Measurements from ENCODE around the gene HES2.
"Not testable (repeated sequence)": the region's sequence is repeated elsewhere in the genome, so short reads cannot be mapped to it uniquely, and the experiment has no call there.

HES2 gene

GRCh38 chr1:6435129-6435528 is 15.4 kb upstream of the HES2 start:
- peaks cover 11% of the 10 kb centered on the region for H3K27me3 ChIP-seq (ENCODE audit: control insufficient read depth, insufficient read depth, low read length, poor library complexity, severe bottlenecking)
- H3K27ac ChIP-seq (ENCODE audit: insufficient read depth, low read depth, low read length, poor library complexity, severe bottlenecking), result no peak overlapping the region
- H3K4me1 ChIP-seq (ENCODE audit: control insufficient read depth, insufficient read depth, low read length), result peaks cover 3% of the 10 kb centered on the region
- WGBS, 2 experiments, result 90 to 93% methylated on average over 14 to 15 of the region's 15 CpGs
- no peaks in the 10 kb centered on the region for H3K9me3 ChIP-seq (ENCODE audit: control insufficient read depth, low read length)
- H3K36me3 ChIP-seq (ENCODE audit: control insufficient read depth, insufficient read depth, low read length), result no peaks in the 10 kb centered on the region
- H3K4me3 ChIP-seq (ENCODE audit: insufficient read depth, low read depth, low read length), result no peak overlapping the region

GRCh38 chr1:6434186-6434585 is 14.5 kb upstream of the HES2 start:
- Histone ChIP-seq H3K27me3 (ENCODE audit: control insufficient read depth, insufficient read depth, low read length, poor library complexity, severe bottlenecking) (peaks cover 1% of the 10 kb centered on the region), H3K36me3 (ENCODE audit: control insufficient read depth, insufficient read depth, low read length) (no peaks in the 10 kb centered on the region), H3K27ac (ENCODE audit: insufficient read depth, low read depth, low read length, poor library complexity, severe bottlenecking) (no peak overlapping the region), H3K4me1 (ENCODE audit: control insufficient read depth, insufficient read depth, low read length) (peaks cover 9% of the 10 kb centered on the region), H3K9me3 (ENCODE audit: control insufficient read depth, low read length) (no peaks in the 10 kb centered on the region), H3K4me3 (ENCODE audit: insufficient read depth, low read depth, low read length) (no peak overlapping the region)
- 89 to 94% methylated on average over 5 of the region's 5 CpGs for WGBS, 2 experiments

GRCh38 chr1:6431645-6432579 is 12.2 kb upstream of the HES2 start:
- not testable (repeated sequence) for H3K4me3 ChIP-seq (ENCODE audit: insufficient read depth, low read depth, low read length); H3K27me3 ChIP-seq (ENCODE audit: control insufficient read depth, insufficient read depth, low read length, poor library complexity, severe bottlenecking); H3K9me3 ChIP-seq (ENCODE audit: control insufficient read depth, low read length); H3K36me3 ChIP-seq (ENCODE audit: control insufficient read depth, insufficient read depth, low read length); H3K27ac ChIP-seq (ENCODE audit: insufficient read depth, low read depth, low read length, poor library complexity, severe bottlenecking)
- 73 to 76% methylated on average over 12 of the region's 13 CpGs for WGBS, 2 experiments
- H3K4me1 ChIP-seq (ENCODE audit: control insufficient read depth, insufficient read depth, low read length), result peaks cover 20% of the 10 kb centered on the region

GRCh38 chr1:6429660-6430411 is 10.1 kb upstream of the HES2 start:
- WGBS, 2 experiments, result 63% methylated on average over 19 of the region's 19 CpGs
- Histone ChIP-seq H3K4me1 (ENCODE audit: control insufficient read depth, insufficient read depth, low read length) (peaks cover 20% of the 10 kb centered on the region), H3K27me3 (ENCODE audit: control insufficient read depth, insufficient read depth, low read length, poor library complexity, severe bottlenecking) (peaks cover 28% of the 10 kb centered on the region)
- not testable (repeated sequence) for H3K27ac ChIP-seq (ENCODE audit: insufficient read depth, low read depth, low read length, poor library complexity, severe bottlenecking); H3K4me3 ChIP-seq (ENCODE audit: insufficient read depth, low read depth, low read length); H3K36me3 ChIP-seq (ENCODE audit: control insufficient read depth, insufficient read depth, low read length); H3K9me3 ChIP-seq (ENCODE audit: control insufficient read depth, low read length)

GRCh38 chr1:6428453-6428852 is 8.7 kb upstream of the HES2 start:
- H3K36me3 ChIP-seq (ENCODE audit: control insufficient read depth, insufficient read depth, low read length); H3K4me3 ChIP-seq (ENCODE audit: insufficient read depth, low read depth, low read length); H3K27ac ChIP-seq (ENCODE audit: insufficient read depth, low read depth, low read length, poor library complexity, severe bottlenecking); H3K9me3 ChIP-seq (ENCODE audit: control insufficient read depth, low read length): not testable (repeated sequence)
- 83 to 86% methylated on average over 6 of the region's 6 CpGs for WGBS, 2 experiments
- Histone ChIP-seq H3K4me1 (ENCODE audit: control insufficient read depth, insufficient read depth, low read length) (peaks cover 22% of the 10 kb centered on the region), H3K27me3 (ENCODE audit: control insufficient read depth, insufficient read depth, low read length, poor library complexity, severe bottlenecking) (peaks cover 41% of the 10 kb centered on the region)

- no peak overlapping the region for H3K4me3 ChIP-seq (ENCODE audit: insufficient read depth, low read depth, low read length)
- H3K27me3 ChIP-seq (ENCODE audit: control insufficient read depth, insufficient read depth, low read length, poor library complexity, severe bottlenecking), result peaks cover 49% of the 10 kb centered on the region
- H3K36me3 ChIP-seq (ENCODE audit: control insufficient read depth, insufficient read depth, low read length), result no peaks in the 10 kb centered on the region
- peaks cover 24% of the 10 kb centered on the region for H3K4me1 ChIP-seq (ENCODE audit: control insufficient read depth, insufficient read depth, low read length)
- H3K9me3 ChIP-seq (ENCODE audit: control insufficient read depth, low read length), result no peaks in the 10 kb centered on the region
- WGBS, 2 experiments, result 90 to 91% methylated on average over 26 of the region's 26 CpGs
- no peak overlapping the region for H3K27ac ChIP-seq (ENCODE audit: insufficient read depth, low read depth, low read length, poor library complexity, severe bottlenecking)
These were observed 8.0 kb upstream of the HES2 start for GRCh38 chr1:6427441-6428390.

- Histone ChIP-seq H3K4me1 (ENCODE audit: control insufficient read depth, insufficient read depth, low read length) (peaks cover 24% of the 10 kb centered on the region), H3K27ac (ENCODE audit: insufficient read depth, low read depth, low read length, poor library complexity, severe bottlenecking) (no peak overlapping the region), H3K9me3 (ENCODE audit: control insufficient read depth, low read length) (no peaks in the 10 kb centered on the region), H3K36me3 (ENCODE audit: control insufficient read depth, insufficient read depth, low read length) (no peaks in the 10 kb centered on the region), H3K4me3 (ENCODE audit: insufficient read depth, low read depth, low read length) (no peak overlapping the region), H3K27me3 (ENCODE audit: control insufficient read depth, insufficient read depth, low read length, poor library complexity, severe bottlenecking) (peaks cover 56% of the 10 kb centered on the region)
- WGBS, 2 experiments, result 92 to 93% methylated on average over 10 of the region's 10 CpGs
These were observed 7.2 kb upstream of the HES2 start for GRCh38 chr1:6426972-6427350.

GRCh38 chr1:6426277-6426971 is 6.7 kb upstream of the HES2 start:
- WGBS, 2 experiments, result 92 to 94% methylated on average over 9 of the region's 9 CpGs
- Histone ChIP-seq H3K4me3 (ENCODE audit: insufficient read depth, low read depth, low read length) (no peak overlapping the region), H3K27ac (ENCODE audit: insufficient read depth, low read depth, low read length, poor library complexity, severe bottlenecking) (no peak overlapping the region), H3K9me3 (ENCODE audit: control insufficient read depth, low read length) (no peaks in the 10 kb centered on the region), H3K27me3 (ENCODE audit: control insufficient read depth, insufficient read depth, low read length, poor library complexity, severe bottlenecking) (peaks cover 62% of the 10 kb centered on the region), H3K4me1 (ENCODE audit: control insufficient read depth, insufficient read depth, low read length) (peaks cover 24% of the 10 kb centered on the region), H3K36me3 (ENCODE audit: control insufficient read depth, insufficient read depth, low read length) (no peaks in the 10 kb centered on the region)

- Histone ChIP-seq H3K36me3 (ENCODE audit: control insufficient read depth, insufficient read depth, low read length) (no peaks in the 10 kb centered on the region), H3K27me3 (ENCODE audit: control insufficient read depth, insufficient read depth, low read length, poor library complexity, severe bottlenecking) (peaks cover 69% of the 10 kb centered on the region), H3K9me3 (ENCODE audit: control insufficient read depth, low read length) (no peaks in the 10 kb centered on the region), H3K4me1 (ENCODE audit: control insufficient read depth, insufficient read depth, low read length) (peaks cover 24% of the 10 kb centered on the region), H3K27ac (ENCODE audit: insufficient read depth, low read depth, low read length, poor library complexity, severe bottlenecking) (no peak overlapping the region), H3K4me3 (ENCODE audit: insufficient read depth, low read depth, low read length) (no peak overlapping the region)
- 88% methylated on average over 6 of the region's 6 CpGs for WGBS, 2 experiments
These were observed 5.9 kb upstream of the HES2 start for GRCh38 chr1:6425658-6426057.
